GM12872 (cell line): Measurements from ENCODE around the gene LTBP4.

Source experiments
- TF ChIP-seq, protein P1 (sequence below): IDR thresholded peaks from 3 replicates; pipeline ENCODE4 v1.5.1; 2011; ENCODE audit warnings: low read depth, mild to moderate bottlenecking, low read length, moderate library complexity; ENCODE audit not compliant: insufficient read depth

LTBP4 gene

DNA sequence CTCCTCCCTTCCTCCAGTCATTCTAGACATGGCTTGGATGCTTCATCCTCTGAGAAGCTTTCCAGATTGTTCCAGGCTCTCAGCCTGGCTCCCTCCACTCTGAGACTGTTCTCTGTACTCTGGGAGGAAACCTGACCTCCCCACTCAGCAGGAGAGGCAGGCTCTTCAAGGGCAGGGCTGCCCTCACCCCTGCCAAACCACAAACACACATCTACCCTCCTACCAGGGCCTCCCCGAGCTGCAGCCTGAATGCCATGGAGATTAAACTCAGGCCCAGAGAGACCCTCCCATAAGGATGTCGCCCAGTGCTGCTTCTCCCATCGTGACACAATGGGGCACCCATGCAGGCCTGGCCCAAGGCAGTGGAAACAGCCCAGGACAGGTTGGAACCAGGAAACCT is 73.1 kb downstream of the LTBP4 start:
- TF ChIP-seq, protein P1, sequence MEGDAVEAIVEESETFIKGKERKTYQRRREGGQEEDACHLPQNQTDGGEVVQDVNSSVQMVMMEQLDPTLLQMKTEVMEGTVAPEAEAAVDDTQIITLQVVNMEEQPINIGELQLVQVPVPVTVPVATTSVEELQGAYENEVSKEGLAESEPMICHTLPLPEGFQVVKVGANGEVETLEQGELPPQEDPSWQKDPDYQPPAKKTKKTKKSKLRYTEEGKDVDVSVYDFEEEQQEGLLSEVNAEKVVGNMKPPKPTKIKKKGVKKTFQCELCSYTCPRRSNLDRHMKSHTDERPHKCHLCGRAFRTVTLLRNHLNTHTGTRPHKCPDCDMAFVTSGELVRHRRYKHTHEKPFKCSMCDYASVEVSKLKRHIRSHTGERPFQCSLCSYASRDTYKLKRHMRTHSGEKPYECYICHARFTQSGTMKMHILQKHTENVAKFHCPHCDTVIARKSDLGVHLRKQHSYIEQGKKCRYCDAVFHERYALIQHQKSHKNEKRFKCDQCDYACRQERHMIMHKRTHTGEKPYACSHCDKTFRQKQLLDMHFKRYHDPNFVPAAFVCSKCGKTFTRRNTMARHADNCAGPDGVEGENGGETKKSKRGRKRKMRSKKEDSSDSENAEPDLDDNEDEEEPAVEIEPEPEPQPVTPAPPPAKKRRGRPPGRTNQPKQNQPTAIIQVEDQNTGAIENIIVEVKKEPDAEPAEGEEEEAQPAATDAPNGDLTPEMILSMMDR, result no peak

DNA sequence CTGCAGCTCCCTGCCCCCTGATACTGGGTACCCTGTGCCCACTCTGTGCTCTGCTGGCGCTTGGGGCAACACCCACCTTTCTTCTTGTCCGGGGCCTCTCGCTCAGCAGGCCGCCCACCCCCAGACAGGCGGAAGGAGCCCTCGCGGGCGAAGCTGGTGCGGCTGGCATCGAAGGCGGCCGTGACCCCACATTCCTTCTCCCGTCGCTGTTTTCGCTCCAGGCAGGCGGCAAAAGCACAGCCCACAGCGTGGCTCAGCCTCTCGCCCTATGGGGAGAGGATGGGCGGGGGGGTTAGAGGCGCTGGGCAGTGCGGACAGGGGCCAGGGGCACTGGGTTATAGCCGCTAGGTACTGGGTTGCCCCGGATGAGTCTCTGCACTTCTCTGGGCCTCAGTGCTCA is 76.0 kb downstream of the LTBP4 start:
- TF ChIP-seq, protein P1, result no peak
